Neuronal stem cell (in vitro differentiated cells): ENCODE measurements around the gene HPSE2.

Experiments used
- DNase-seq: peaks from one replicate; pipeline ENCODE4 v3.0.0-alpha.2; 2013; ENCODE audit warnings: low spot score
- H2AFZ ChIP-seq: one replicate; pipeline ENCODE4 v1.6.1; 2013; ENCODE audit warnings: mild to moderate bottlenecking, low read length, inconsistent platforms
- H2AK5ac ChIP-seq: 2 replicates; pipeline ENCODE4 v1.6.1; 2013; ENCODE audit warnings: low read depth, mild to moderate bottlenecking, inconsistent platforms, low read length, moderate library complexity, mixed read lengths
- H2BK120ac ChIP-seq: 2 replicates; pipeline ENCODE4 v1.6.1; 2013; ENCODE audit warnings: low read depth, mild to moderate bottlenecking, inconsistent platforms, low read length, moderate library complexity, mixed read lengths
- H2BK12ac ChIP-seq: one replicate; pipeline ENCODE4 v1.6.1; 2013; ENCODE audit warnings: low read length, inconsistent platforms
- H2BK15ac ChIP-seq: 2 replicates; pipeline ENCODE4 v1.6.1; 2013; ENCODE audit warnings: mild to moderate bottlenecking, low read length, inconsistent platforms, mixed read lengths
- H2BK5ac ChIP-seq: one replicate; pipeline ENCODE4 v1.6.1; 2013; ENCODE audit warnings: inconsistent platforms, mild to moderate bottlenecking, low read length, moderate library complexity
- H3K14ac ChIP-seq: one replicate; pipeline ENCODE4 v1.6.1; 2013; ENCODE audit warnings: low read length, inconsistent platforms
- H3K18ac ChIP-seq: 2 replicates; pipeline ENCODE4 v1.6.1; 2013; ENCODE audit warnings: low read length, inconsistent platforms
- H3K23ac ChIP-seq: 2 replicates; pipeline ENCODE4 v1.6.1; 2013; ENCODE audit warnings: low read depth, mild to moderate bottlenecking, mixed read lengths, low read length, inconsistent platforms; ENCODE audit not compliant: poor library complexity
- H3K27ac ChIP-seq: replicated peaks from 3 replicates; pipeline ENCODE4 v1.5.1; 2013; ENCODE audit warnings: low read length, inconsistent platforms
- H3K27me3 ChIP-seq, 3 experiments: 2 replicates each; pipeline ENCODE4 v1.6.1; 2013; ENCODE audit warnings: low read length in 3 of 3, mild to moderate bottlenecking in 2 of 3, inconsistent platforms in 1 of 3, low read depth in 1 of 3, mixed read lengths in 1 of 3, moderate library complexity in 1 of 3; ENCODE audit not compliant: control insufficient read depth in 3 of 3, insufficient read depth in 3 of 3
- H3K36me3 ChIP-seq, 2 donors: replicated peaks in 1 of 2; 2 replicates each; pipeline ENCODE4 v1.6.1; 2013; ENCODE audit warnings: low read length in 2 of 2; ENCODE audit not compliant: control insufficient read depth in 2 of 2, insufficient read depth in 2 of 2
- H3K4ac ChIP-seq: 2 replicates; pipeline ENCODE4 v1.6.1; 2013; ENCODE audit warnings: inconsistent platforms, mild to moderate bottlenecking, low read length, moderate library complexity
- H3K4me1 ChIP-seq, 2 donors: 1 replicate in 1 of 2; 2 replicates in 1 of 2; pipeline ENCODE4 v1.6.1; 2013; ENCODE audit warnings: low read length in 2 of 2, low read depth in 1 of 2; ENCODE audit not compliant: control insufficient read depth in 2 of 2, insufficient read depth in 1 of 2
- H3K4me2 ChIP-seq: one replicate; pipeline ENCODE4 v1.6.1; 2013; ENCODE audit warnings: mild to moderate bottlenecking, low read length, inconsistent platforms; ENCODE audit not compliant: insufficient read depth, poor library complexity, severe bottlenecking
- H3K4me3 ChIP-seq, 2 donors: 2 replicates each; pipeline ENCODE4 v1.5.1; 2013; ENCODE audit warnings: low read length in 2 of 2, mild to moderate bottlenecking in 2 of 2, inconsistent platforms in 1 of 2, moderate library complexity in 1 of 2
- H3K79me1 ChIP-seq: one replicate; pipeline ENCODE4 v1.6.1; 2013; ENCODE audit warnings: low read depth, mild to moderate bottlenecking, inconsistent platforms, low read length, moderate library complexity
- H3K9ac ChIP-seq: one replicate; pipeline ENCODE4 v1.6.1; 2013; ENCODE audit warnings: mild to moderate bottlenecking, low read depth, low read length, inconsistent platforms; ENCODE audit not compliant: poor library complexity
- H3K9me3 ChIP-seq, 2 donors: replicated peaks in 1 of 2; 2 replicates each; pipeline versions ENCODE3 to v1.6.1; 2013; ENCODE audit warnings: low read length in 2 of 2, mild to moderate bottlenecking in 2 of 2, inconsistent platforms in 1 of 2, low read depth in 1 of 2, mixed read lengths in 1 of 2, moderate library complexity in 1 of 2; ENCODE audit not compliant: control insufficient read depth in 2 of 2, insufficient read depth in 1 of 2
- H4K8ac ChIP-seq: one replicate; pipeline ENCODE4 v1.6.1; 2013; ENCODE audit warnings: low read depth, mild to moderate bottlenecking, inconsistent platforms, low read length, moderate library complexity
- H4K91ac ChIP-seq: one replicate; pipeline ENCODE4 v1.6.1; 2013; ENCODE audit warnings: low read length, low read depth, mild to moderate bottlenecking, inconsistent platforms; ENCODE audit not compliant: poor library complexity
- WGBS, 2 donors: extraction: QIAGEN DNeasy Blood & Tissue Kit; methylation state at CpG; one replicate each; pipeline ENCODE4 v1.1.7; 2013; ENCODE audit warnings: missing lambda C conversion rate in 2 of 2, mixed read lengths in 1 of 2; ENCODE audit not compliant: insufficient read length in 2 of 2, insufficient replicate concordance in 1 of 2; ENCODE audit errors: extremely low coverage in 2 of 2; 5-methylcytosine and 5-hydroxymethylcytosine counted together

The HPSE2 gene

GRCh38 chr10:99119258-99119748 lies 116.3 kb downstream of the HPSE2 start:
- peaks cover 0 to 7% of the 10 kb centered on the region in 2 donors for H3K36me3 ChIP-seq

GRCh38 chr10:99115703-99116102 lies 119.9 kb downstream of the HPSE2 start:
- Histone ChIP-seq H3K27ac (no peak overlapping the region), H3K9ac (no peak overlapping the region), H3K79me1 (no peaks in the 10 kb centered on the region), H3K14ac (no peak overlapping the region), H3K9me3 (no peaks in the 10 kb centered on the region), H3K36me3 (no peaks in the 10 kb centered on the region), H2BK15ac (no peak overlapping the region), H4K8ac (no peak overlapping the region), H2BK120ac (no peak overlapping the region), H2BK12ac (no peak overlapping the region), H3K23ac (no peak overlapping the region), H3K4me1 (peaks cover 0 to 2% of the 10 kb centered on the region in 2 donors), H3K4me3 (no peak overlapping the region), H2AK5ac (no peak overlapping the region), H2BK5ac (no peak overlapping the region), H3K4ac (no peak overlapping the region), H3K4me2 (no peak overlapping the region), H4K91ac (no peak overlapping the region), H3K18ac (no peak overlapping the region), H3K27me3 (no peaks in the 10 kb centered on the region), H2AFZ (no peak overlapping the region)
- DNase-seq = no peak

More at GRCh38 chr10:99119258-99119748, 116.3 kb downstream of the HPSE2 start:
- no peak overlapping the region for H2BK120ac ChIP-seq
- peaks cover 0 to 2% of the 10 kb centered on the region in 2 donors for H3K4me1 ChIP-seq
- no peak overlapping the region for H3K4me2 ChIP-seq
- H3K27ac ChIP-seq = no peak overlapping the region
- no peak overlapping the region for H3K9ac ChIP-seq
- H3K4ac ChIP-seq = no peak overlapping the region
- DNase-seq = no peak
- H3K79me1 ChIP-seq = no peaks in the 10 kb centered on the region
- H2BK12ac ChIP-seq = no peak overlapping the region
- H4K91ac ChIP-seq = no peak overlapping the region
- peaks cover 0 to 11% of the 10 kb centered on the region in 2 donors for H3K9me3 ChIP-seq
- no peak overlapping the region for H3K14ac ChIP-seq
- H3K27me3 ChIP-seq = no peaks in the 10 kb centered on the region
- H4K8ac ChIP-seq = no peak overlapping the region
- no peak overlapping the region for H2AK5ac ChIP-seq
- H2BK15ac ChIP-seq = no peak overlapping the region
- no peak overlapping the region for H2AFZ ChIP-seq
- no peak overlapping the region for H3K23ac ChIP-seq
- no peak overlapping the region for H3K4me3 ChIP-seq
- no peak overlapping the region for H3K18ac ChIP-seq
- no peak overlapping the region for H2BK5ac ChIP-seq

- Histone ChIP-seq H3K4ac (no peak overlapping the region), H2AFZ (no peak overlapping the region), H2BK120ac (no peak overlapping the region), H3K36me3 (no peaks in the 10 kb centered on the region), H3K4me1 (no peaks in the 10 kb centered on the region), H4K91ac (no peak overlapping the region), H2BK5ac (no peak overlapping the region), H3K23ac (no peak overlapping the region), H2BK12ac (no peak overlapping the region), H3K18ac (no peak overlapping the region), H4K8ac (no peak overlapping the region), H2AK5ac (no peak overlapping the region), H2BK15ac (no peak overlapping the region), H3K4me2 (no peak overlapping the region), H3K4me3 (no peak overlapping the region), H3K27ac (no peak overlapping the region), H3K9me3 (no peaks in the 10 kb centered on the region), H3K14ac (no peak overlapping the region), H3K79me1 (no peaks in the 10 kb centered on the region), H3K9ac (no peak overlapping the region), H3K27me3 (no peaks in the 10 kb centered on the region)
- no peak for DNase-seq
- WGBS, 2 donors = no CpG with 5 or more reads among the region's 2 CpGs
Observed at GRCh38 chr10:99085358-99085757, 150.3 kb downstream of the HPSE2 start.

GRCh38 chr10:99084161-99084560 lies 151.5 kb downstream of the HPSE2 start:
- H3K4me2 ChIP-seq = no peak overlapping the region
- no peak for DNase-seq
- no peak overlapping the region for H2BK120ac ChIP-seq
- no peaks in the 10 kb centered on the region for H3K4me1 ChIP-seq
- no peaks in the 10 kb centered on the region for H3K27me3 ChIP-seq
- no peak overlapping the region for H3K4ac ChIP-seq
- no CpG with 5 or more reads among the region's 3 CpGs for WGBS, 2 donors
- H3K27ac ChIP-seq = no peak overlapping the region
- no peak overlapping the region for H3K9ac ChIP-seq
- H2BK15ac ChIP-seq = no peak overlapping the region
- H3K14ac ChIP-seq = no peak overlapping the region
- H3K4me3 ChIP-seq = no peak overlapping the region
- no peak overlapping the region for H3K23ac ChIP-seq
- no peak overlapping the region for H2AFZ ChIP-seq
- H2AK5ac ChIP-seq = no peak overlapping the region
- no peak overlapping the region for H4K91ac ChIP-seq
- H3K79me1 ChIP-seq = no peaks in the 10 kb centered on the region
- no peaks in the 10 kb centered on the region for H3K36me3 ChIP-seq
- H3K9me3 ChIP-seq = no peaks in the 10 kb centered on the region
- no peak overlapping the region for H4K8ac ChIP-seq
- H2BK5ac ChIP-seq = no peak overlapping the region
- H3K18ac ChIP-seq = no peak overlapping the region
- H2BK12ac ChIP-seq = no peak overlapping the region
